ENCODE results near the gene DDC.

The DDC gene

GRCh38 chr7:50495746-50496145 lies 69.5 kb downstream of the DDC start:
- DNase-seq: no peak
- H3K4me1 Mint-ChIP-seq: peaks cover 24% of the 10 kb centered on the region
- no peak overlapping the region for H3K27ac Mint-ChIP-seq
- peaks cover 13% of the 10 kb centered on the region for H3K27me3 Mint-ChIP-seq (ENCODE audit: low read depth, poor library complexity)
- no peak overlapping the region for H3K4me3 Mint-ChIP-seq
- H3K9me3 Mint-ChIP-seq: peaks cover 8% of the 10 kb centered on the region
- H3K36me3 Mint-ChIP-seq (ENCODE audit: low read depth): no peaks in the 10 kb centered on the region
- TF ChIP-seq CTCF (IDR thresholded peaks at IDR 0.05): no peak

GRCh38 chr7:50492770-50493519 lies 72.3 kb downstream of the DDC start:
- H3K9me3 Mint-ChIP-seq: peaks cover 24% of the 10 kb centered on the region

GRCh38 chr7:50491943-50492342 lies 73.3 kb downstream of the DDC start:
- Mint-ChIP-seq H3K27ac (no peak overlapping the region), H3K9me3 (peaks cover 33% of the 10 kb centered on the region), H3K4me3 (no peak overlapping the region), H3K27me3 (ENCODE audit: low read depth, poor library complexity) (peaks cover 4% of the 10 kb centered on the region), H3K36me3 (ENCODE audit: low read depth) (no peaks in the 10 kb centered on the region), H3K4me1 (peaks cover 15% of the 10 kb centered on the region)
- DNase-seq: no peak
- no peak for TF ChIP-seq CTCF (IDR thresholded peaks at IDR 0.05)

More at GRCh38 chr7:50492770-50493519, 72.3 kb downstream of the DDC start:
- no peak for TF ChIP-seq CTCF (IDR thresholded peaks at IDR 0.05)
- H3K27me3 Mint-ChIP-seq (ENCODE audit: low read depth, poor library complexity): peaks cover 10% of the 10 kb centered on the region
- no peaks in the 10 kb centered on the region for H3K36me3 Mint-ChIP-seq (ENCODE audit: low read depth)
- peaks cover 24% of the 10 kb centered on the region for H3K4me1 Mint-ChIP-seq
- no peak for DNase-seq
- H3K4me3 Mint-ChIP-seq: no peak overlapping the region
- no peak overlapping the region for H3K27ac Mint-ChIP-seq

GRCh38 chr7:50491209-50491608 lies 74.0 kb downstream of the DDC start:
- H3K27me3 Mint-ChIP-seq (ENCODE audit: low read depth, poor library complexity): peaks cover 4% of the 10 kb centered on the region

GRCh38 chr7:50488379-50488778 lies 76.8 kb downstream of the DDC start:
- Mint-ChIP-seq H3K9me3 (peaks cover 33% of the 10 kb centered on the region), H3K36me3 (ENCODE audit: low read depth) (no peaks in the 10 kb centered on the region), H3K27ac (no peak overlapping the region), H3K4me1 (peaks cover 10% of the 10 kb centered on the region), H3K4me3 (no peak overlapping the region), H3K27me3 (ENCODE audit: low read depth, poor library complexity) (no peaks in the 10 kb centered on the region)
- DNase-seq: no peak
- no peak for TF ChIP-seq CTCF (IDR thresholded peaks at IDR 0.05)

More at GRCh38 chr7:50491209-50491608, 74.0 kb downstream of the DDC start:
- no peaks in the 10 kb centered on the region for H3K36me3 Mint-ChIP-seq (ENCODE audit: low read depth)
- peaks cover 10% of the 10 kb centered on the region for H3K4me1 Mint-ChIP-seq
- no peak overlapping the region for H3K4me3 Mint-ChIP-seq
- peaks cover 33% of the 10 kb centered on the region for H3K9me3 Mint-ChIP-seq
- DNase-seq: no peak
- no peak overlapping the region for H3K27ac Mint-ChIP-seq
- TF ChIP-seq CTCF (IDR thresholded peaks at IDR 0.05): no peak

- H3K4me1 Mint-ChIP-seq: peaks cover 6% of the 10 kb centered on the region
- no peaks in the 10 kb centered on the region for H3K36me3 Mint-ChIP-seq (ENCODE audit: low read depth)
- TF ChIP-seq CTCF (IDR thresholded peaks at IDR 0.05): no peak
- no peak overlapping the region for H3K4me3 Mint-ChIP-seq
- no peak overlapping the region for H3K27ac Mint-ChIP-seq
- DNase-seq: no peak
- H3K27me3 Mint-ChIP-seq (ENCODE audit: low read depth, poor library complexity): no peaks in the 10 kb centered on the region
- peaks cover 30% of the 10 kb centered on the region for H3K9me3 Mint-ChIP-seq
Measured at GRCh38 chr7:50486512-50486911, 78.7 kb downstream of the DDC start.

Data from nephron progenitor cell (in vitro differentiated cells).